ENCODE data around the gene COCH.

DNA sequence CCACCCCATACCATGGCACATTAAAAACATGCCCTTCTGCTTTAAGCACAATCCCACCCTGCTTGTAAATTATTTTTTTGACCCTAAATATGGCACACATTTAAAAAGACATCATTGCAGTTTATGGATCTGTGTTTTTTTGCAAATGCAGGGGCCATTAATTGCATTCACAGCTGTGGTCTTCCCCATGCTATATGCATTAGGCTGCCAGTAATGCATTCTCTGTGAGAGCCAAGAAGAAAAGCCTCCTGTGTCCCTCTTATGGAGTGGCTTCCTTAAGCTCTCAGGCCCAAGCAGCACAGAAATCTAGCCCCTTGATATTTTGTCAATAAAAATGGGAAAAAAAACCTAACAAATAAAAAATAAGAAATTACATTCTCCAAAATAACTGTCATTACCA lies 20.4 kb upstream of the COCH start:
- TF ChIP-seq FOXK2 (IDR thresholded peaks at IDR 0.05) (no peak), CTBP1 (IDR thresholded peaks at IDR 0.05; ENCODE audit: borderline replicate concordance) (no peak), FOXM1 (IDR thresholded peaks at IDR 0.05; ENCODE audit: borderline replicate concordance) (no peak), SUZ12 (IDR thresholded peaks at IDR 0.05) (no peak), TARDBP (IDR thresholded peaks at IDR 0.05) (no peak), BHLHE40 (IDR thresholded peaks at IDR 0.05; ENCODE audit: borderline replicate concordance) (no peak), L3MBTL2 (conservative IDR thresholded peaks at IDR 0.05) (no peak), NFRKB (IDR thresholded peaks at IDR 0.05) (no peak), SP1 (IDR thresholded peaks at IDR 0.05) (no peak), ARNT (IDR thresholded peaks at IDR 0.05) (no peak), ELF4 (IDR thresholded peaks at IDR 0.05) (no peak), HDGF (IDR thresholded peaks at IDR 0.05; ENCODE audit: borderline replicate concordance) (no peak)
- TF ChIP-seq, protein P1, sequence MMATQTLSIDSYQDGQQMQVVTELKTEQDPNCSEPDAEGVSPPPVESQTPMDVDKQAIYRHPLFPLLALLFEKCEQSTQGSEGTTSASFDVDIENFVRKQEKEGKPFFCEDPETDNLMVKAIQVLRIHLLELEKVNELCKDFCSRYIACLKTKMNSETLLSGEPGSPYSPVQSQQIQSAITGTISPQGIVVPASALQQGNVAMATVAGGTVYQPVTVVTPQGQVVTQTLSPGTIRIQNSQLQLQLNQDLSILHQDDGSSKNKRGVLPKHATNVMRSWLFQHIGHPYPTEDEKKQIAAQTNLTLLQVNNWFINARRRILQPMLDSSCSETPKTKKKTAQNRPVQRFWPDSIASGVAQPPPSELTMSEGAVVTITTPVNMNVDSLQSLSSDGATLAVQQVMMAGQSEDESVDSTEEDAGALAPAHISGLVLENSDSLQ (IDR thresholded peaks at IDR 0.05) = no peak
